ENCODE measurements around the gene GNG11.

Gene GNG11

GRCh38 chr7:93931655-93932054 is 10.1 kb downstream of the GNG11 start:
- no peak overlapping the region for H3K4me3 ChIP-seq (ENCODE audit: low read length in 2 of 2)
- no peaks in the 10 kb centered on the region for H3K36me3 ChIP-seq (ENCODE audit: control insufficient read depth in 2 of 2, insufficient read depth in 2 of 2, low read length in 2 of 2)
- H3K27me3 ChIP-seq (ENCODE audit: control insufficient read depth in 1 of 2, insufficient read depth in 2 of 2, low read length in 2 of 2) = no peaks in the 10 kb centered on the region
- H3K9ac ChIP-seq (ENCODE audit: low read length in 2 of 2) = no peak overlapping the region
- no peaks in the 10 kb centered on the region for H3K4me1 ChIP-seq (ENCODE audit: control insufficient read depth, insufficient read depth, low read length)
- H3K27ac ChIP-seq (ENCODE audit: low read length) = no peak overlapping the region
- H3K9me3 ChIP-seq (ENCODE audit: control insufficient read depth in 2 of 2, low read length in 2 of 2) = no peaks in the 10 kb centered on the region

- H3K4me3 ChIP-seq (ENCODE audit: low read length in 2 of 2) = no peak overlapping the region
- H3K4me1 ChIP-seq (ENCODE audit: control insufficient read depth, insufficient read depth, low read length) = no peaks in the 10 kb centered on the region
- no peaks in the 10 kb centered on the region for H3K27me3 ChIP-seq (ENCODE audit: control insufficient read depth in 1 of 2, insufficient read depth in 2 of 2, low read length in 2 of 2)
Measured at GRCh38 chr7:93933156-93933555, 11.6 kb downstream of the GNG11 start.

GRCh38 chr7:93935102-93935501 is 13.6 kb downstream of the GNG11 start:
- Histone ChIP-seq H3K9ac (ENCODE audit: low read length in 2 of 2) (no peak overlapping the region), H3K9me3 (ENCODE audit: control insufficient read depth in 2 of 2, low read length in 2 of 2) (no peaks in the 10 kb centered on the region), H3K4me1 (ENCODE audit: control insufficient read depth, insufficient read depth, low read length) (no peaks in the 10 kb centered on the region), H3K36me3 (ENCODE audit: control insufficient read depth in 2 of 2, insufficient read depth in 2 of 2, low read length in 2 of 2) (no peaks in the 10 kb centered on the region), H3K4me3 (ENCODE audit: low read length in 2 of 2) (no peak overlapping the region), H3K27me3 (ENCODE audit: control insufficient read depth in 1 of 2, insufficient read depth in 2 of 2, low read length in 2 of 2) (no peaks in the 10 kb centered on the region), H3K27ac (ENCODE audit: low read length) (no peak overlapping the region)

More at GRCh38 chr7:93933156-93933555, 11.6 kb downstream of the GNG11 start:
- Histone ChIP-seq H3K9ac (ENCODE audit: low read length in 2 of 2) (no peak overlapping the region), H3K36me3 (ENCODE audit: control insufficient read depth in 2 of 2, insufficient read depth in 2 of 2, low read length in 2 of 2) (no peaks in the 10 kb centered on the region), H3K9me3 (ENCODE audit: control insufficient read depth in 2 of 2, low read length in 2 of 2) (no peaks in the 10 kb centered on the region), H3K27ac (ENCODE audit: low read length) (no peak overlapping the region)

GRCh38 chr7:93937818-93938217 is 16.3 kb downstream of the GNG11 start:
- H3K9me3 ChIP-seq (ENCODE audit: control insufficient read depth in 2 of 2, low read length in 2 of 2) = no peaks in the 10 kb centered on the region
- no peaks in the 10 kb centered on the region for H3K36me3 ChIP-seq (ENCODE audit: control insufficient read depth in 2 of 2, insufficient read depth in 2 of 2, low read length in 2 of 2)
- H3K9ac ChIP-seq (ENCODE audit: low read length in 2 of 2) = no peak overlapping the region
- no peaks in the 10 kb centered on the region for H3K4me1 ChIP-seq (ENCODE audit: control insufficient read depth, insufficient read depth, low read length)
- no peaks in the 10 kb centered on the region for H3K27me3 ChIP-seq (ENCODE audit: control insufficient read depth in 1 of 2, insufficient read depth in 2 of 2, low read length in 2 of 2)
- H3K4me3 ChIP-seq (ENCODE audit: low read length in 2 of 2) = no peak overlapping the region
- no peak overlapping the region for H3K27ac ChIP-seq (ENCODE audit: low read length)

GRCh38 chr7:93938293-93938692 is 16.8 kb downstream of the GNG11 start:
- H3K36me3 ChIP-seq (ENCODE audit: control insufficient read depth in 2 of 2, insufficient read depth in 2 of 2, low read length in 2 of 2) = no peaks in the 10 kb centered on the region
- H3K9ac ChIP-seq (ENCODE audit: low read length in 2 of 2) = no peak overlapping the region
- H3K4me1 ChIP-seq (ENCODE audit: control insufficient read depth, insufficient read depth, low read length) = no peaks in the 10 kb centered on the region
- H3K9me3 ChIP-seq (ENCODE audit: control insufficient read depth in 2 of 2, low read length in 2 of 2) = no peaks in the 10 kb centered on the region
- H3K4me3 ChIP-seq (ENCODE audit: low read length in 2 of 2) = no peak overlapping the region
- H3K27ac ChIP-seq (ENCODE audit: low read length) = no peak overlapping the region
- H3K27me3 ChIP-seq (ENCODE audit: control insufficient read depth in 1 of 2, insufficient read depth in 2 of 2, low read length in 2 of 2) = no peaks in the 10 kb centered on the region

- Histone ChIP-seq H3K27me3 (ENCODE audit: control insufficient read depth in 1 of 2, insufficient read depth in 2 of 2, low read length in 2 of 2) (no peaks in the 10 kb centered on the region), H3K36me3 (ENCODE audit: control insufficient read depth in 2 of 2, insufficient read depth in 2 of 2, low read length in 2 of 2) (no peaks in the 10 kb centered on the region), H3K27ac (ENCODE audit: low read length) (no peak overlapping the region), H3K9me3 (ENCODE audit: control insufficient read depth in 2 of 2, low read length in 2 of 2) (no peaks in the 10 kb centered on the region), H3K9ac (ENCODE audit: low read length in 2 of 2) (no peak overlapping the region), H3K4me3 (ENCODE audit: low read length in 2 of 2) (no peak overlapping the region), H3K4me1 (ENCODE audit: control insufficient read depth, insufficient read depth, low read length) (no peaks in the 10 kb centered on the region)
Measured at GRCh38 chr7:93941945-93942344, 20.4 kb downstream of the GNG11 start.

GRCh38 chr7:93943816-93944540 is 22.4 kb downstream of the GNG11 start:
- no peak overlapping the region for H3K27ac ChIP-seq (ENCODE audit: low read length)
- no peak overlapping the region for H3K9ac ChIP-seq (ENCODE audit: low read length in 2 of 2)
- no peaks in the 10 kb centered on the region for H3K4me1 ChIP-seq (ENCODE audit: control insufficient read depth, insufficient read depth, low read length)
- no peaks in the 10 kb centered on the region for H3K27me3 ChIP-seq (ENCODE audit: control insufficient read depth in 1 of 2, insufficient read depth in 2 of 2, low read length in 2 of 2)
- H3K4me3 ChIP-seq (ENCODE audit: low read length in 2 of 2) = no peak overlapping the region
- no peaks in the 10 kb centered on the region for H3K9me3 ChIP-seq (ENCODE audit: control insufficient read depth in 2 of 2, low read length in 2 of 2)
- no peaks in the 10 kb centered on the region for H3K36me3 ChIP-seq (ENCODE audit: control insufficient read depth in 2 of 2, insufficient read depth in 2 of 2, low read length in 2 of 2)

- Histone ChIP-seq H3K9ac (ENCODE audit: low read length in 2 of 2) (no peak overlapping the region), H3K4me3 (ENCODE audit: low read length in 2 of 2) (no peak overlapping the region), H3K36me3 (ENCODE audit: control insufficient read depth in 2 of 2, insufficient read depth in 2 of 2, low read length in 2 of 2) (no peaks in the 10 kb centered on the region), H3K4me1 (ENCODE audit: control insufficient read depth, insufficient read depth, low read length) (no peaks in the 10 kb centered on the region), H3K27me3 (ENCODE audit: control insufficient read depth in 1 of 2, insufficient read depth in 2 of 2, low read length in 2 of 2) (no peaks in the 10 kb centered on the region), H3K9me3 (ENCODE audit: control insufficient read depth in 2 of 2, low read length in 2 of 2) (no peaks in the 10 kb centered on the region), H3K27ac (ENCODE audit: low read length) (no peak overlapping the region)
Measured at GRCh38 chr7:93944673-93945072, 23.1 kb downstream of the GNG11 start.

- Histone ChIP-seq H3K4me3 (ENCODE audit: low read length in 2 of 2) (no peak overlapping the region), H3K27ac (ENCODE audit: low read length) (no peak overlapping the region), H3K4me1 (ENCODE audit: control insufficient read depth, insufficient read depth, low read length) (no peaks in the 10 kb centered on the region), H3K36me3 (ENCODE audit: control insufficient read depth in 2 of 2, insufficient read depth in 2 of 2, low read length in 2 of 2) (no peaks in the 10 kb centered on the region), H3K9me3 (ENCODE audit: control insufficient read depth in 2 of 2, low read length in 2 of 2) (no peaks in the 10 kb centered on the region), H3K9ac (ENCODE audit: low read length in 2 of 2) (no peak overlapping the region), H3K27me3 (ENCODE audit: control insufficient read depth in 1 of 2, insufficient read depth in 2 of 2, low read length in 2 of 2) (no peaks in the 10 kb centered on the region)
Measured at GRCh38 chr7:93945083-93945482, 23.5 kb downstream of the GNG11 start.

GRCh38 chr7:93945756-93946535 is 24.4 kb downstream of the GNG11 start:
- H3K4me1 ChIP-seq (ENCODE audit: control insufficient read depth, insufficient read depth, low read length) = no peaks in the 10 kb centered on the region
- H3K27me3 ChIP-seq (ENCODE audit: control insufficient read depth in 1 of 2, insufficient read depth in 2 of 2, low read length in 2 of 2) = no peaks in the 10 kb centered on the region
- H3K9ac ChIP-seq (ENCODE audit: low read length in 2 of 2) = no peak overlapping the region
- H3K27ac ChIP-seq (ENCODE audit: low read length) = no peak overlapping the region
- no peaks in the 10 kb centered on the region for H3K36me3 ChIP-seq (ENCODE audit: control insufficient read depth in 2 of 2, insufficient read depth in 2 of 2, low read length in 2 of 2)
- no peak overlapping the region for H3K4me3 ChIP-seq (ENCODE audit: low read length in 2 of 2)
- H3K9me3 ChIP-seq (ENCODE audit: control insufficient read depth in 2 of 2, low read length in 2 of 2) = no peaks in the 10 kb centered on the region

GRCh38 chr7:93948106-93948505 is 26.6 kb downstream of the GNG11 start:
- Histone ChIP-seq H3K4me1 (ENCODE audit: control insufficient read depth, insufficient read depth, low read length) (no peaks in the 10 kb centered on the region), H3K9me3 (ENCODE audit: control insufficient read depth in 2 of 2, low read length in 2 of 2) (no peaks in the 10 kb centered on the region), H3K36me3 (ENCODE audit: control insufficient read depth in 2 of 2, insufficient read depth in 2 of 2, low read length in 2 of 2) (no peaks in the 10 kb centered on the region), H3K27me3 (ENCODE audit: control insufficient read depth in 1 of 2, insufficient read depth in 2 of 2, low read length in 2 of 2) (no peaks in the 10 kb centered on the region), H3K27ac (ENCODE audit: low read length) (no peak overlapping the region), H3K9ac (ENCODE audit: low read length in 2 of 2) (no peak overlapping the region), H3K4me3 (ENCODE audit: low read length in 2 of 2) (no peak overlapping the region)

All from stomach smooth muscle (tissue), 2 donors.